Esophagus muscularis mucosa (tissue), 4 donors: ENCODE results near the gene IQCN.

Experiments
- CTCF ChIP-seq, 3 experiments: fragments of 200-600 bp in 2 of 3; fragments of 450-650 bp in 1 of 3; sonication (generic) in 2 of 3; IDR thresholded peaks; one replicate each; pipeline ENCODE4 v1.5.1; 2017 to 2019; ENCODE audit warnings: antibody characterized with exemption in 3 of 3, mild to moderate bottlenecking in 2 of 3, moderate library complexity in 1 of 3
- EP300 ChIP-seq: sonication (generic); formaldehyde crosslinking; IDR thresholded peaks from one replicate; pipeline ENCODE4 v1.6.1; 2017; ENCODE audit warnings: antibody characterized with exemption
- POLR2A ChIP-seq: fragments of 450-650 bp; IDR thresholded peaks from one replicate; pipeline ENCODE4 v1.6.1; 2017; ENCODE audit warnings: antibody characterized with exemption, moderate library complexity, mild to moderate bottlenecking, low read depth
- POLR2AphosphoS5 ChIP-seq, 2 donors: sonication (generic); formaldehyde crosslinking; IDR thresholded peaks; one replicate each; pipeline ENCODE4 v1.6.1; 2017; ENCODE audit warnings: antibody characterized with exemption in 2 of 2

DNA sequence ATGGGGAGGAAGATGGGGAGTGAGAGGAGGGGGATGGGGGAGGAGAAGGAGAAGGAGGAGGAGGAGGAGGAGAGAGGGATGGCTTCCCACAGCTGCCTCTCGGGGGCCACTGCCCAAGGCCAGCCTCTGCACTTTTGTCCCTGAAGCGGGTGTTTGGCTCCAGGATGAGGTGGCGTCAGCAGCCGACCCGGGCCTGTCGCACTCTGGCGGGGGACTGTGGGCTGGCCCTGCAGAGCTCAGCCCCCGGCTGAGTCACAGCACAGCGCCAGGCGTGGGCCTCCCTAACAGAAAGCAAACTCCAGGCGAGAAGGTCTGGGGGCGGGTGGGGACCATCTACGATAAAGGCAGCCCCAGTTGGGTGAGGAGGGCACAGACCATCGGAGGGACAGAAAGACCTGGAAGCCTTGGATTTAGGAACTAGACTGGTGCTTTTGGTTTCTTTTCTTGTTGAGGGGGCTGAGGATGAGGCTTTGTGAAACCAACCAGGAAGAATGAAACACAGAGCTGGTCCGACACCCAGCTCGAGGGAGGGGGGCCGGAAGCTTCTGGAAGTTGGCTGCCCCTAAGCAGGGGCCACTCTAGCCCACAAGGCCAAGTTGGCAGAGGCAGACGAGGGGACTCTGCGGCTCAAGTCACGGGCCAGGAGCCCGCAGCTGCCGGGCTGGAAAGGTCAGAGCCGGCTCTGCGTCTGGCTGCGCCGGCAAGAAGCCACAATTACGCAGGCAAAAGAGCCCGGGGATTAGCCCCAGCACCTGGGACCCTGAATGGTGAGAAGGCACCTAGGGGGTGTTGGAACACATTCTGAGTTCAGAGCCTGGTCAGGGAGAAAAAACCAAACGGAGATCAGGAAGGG, 30.4 kb upstream of the IQCN start:
- TF ChIP-seq POLR2A (peak; percentile 76), CTCF (IDR thresholded peaks at IDR 0.05) (no peak), EP300 (no peak), POLR2AphosphoS5 (IDR thresholded peaks at IDR 0.05) (peak; percentile 71 to 91)
